DMS53 treated with DMSO at 0.1 percent for 48 hours (cell line): ENCODE results near the gene LRRC59.
"Not testable (repeated sequence)": the region's sequence is repeated elsewhere in the genome, so short reads cannot be mapped to it uniquely, and the experiment has no call there.

Experiments
- DNase-seq: peaks from one replicate; lab custom pipeline; 2025; ENCODE audit not compliant: unreplicated experiment; lab: John Stamatoyannopoulos, UW

LRRC59 gene

DNA sequence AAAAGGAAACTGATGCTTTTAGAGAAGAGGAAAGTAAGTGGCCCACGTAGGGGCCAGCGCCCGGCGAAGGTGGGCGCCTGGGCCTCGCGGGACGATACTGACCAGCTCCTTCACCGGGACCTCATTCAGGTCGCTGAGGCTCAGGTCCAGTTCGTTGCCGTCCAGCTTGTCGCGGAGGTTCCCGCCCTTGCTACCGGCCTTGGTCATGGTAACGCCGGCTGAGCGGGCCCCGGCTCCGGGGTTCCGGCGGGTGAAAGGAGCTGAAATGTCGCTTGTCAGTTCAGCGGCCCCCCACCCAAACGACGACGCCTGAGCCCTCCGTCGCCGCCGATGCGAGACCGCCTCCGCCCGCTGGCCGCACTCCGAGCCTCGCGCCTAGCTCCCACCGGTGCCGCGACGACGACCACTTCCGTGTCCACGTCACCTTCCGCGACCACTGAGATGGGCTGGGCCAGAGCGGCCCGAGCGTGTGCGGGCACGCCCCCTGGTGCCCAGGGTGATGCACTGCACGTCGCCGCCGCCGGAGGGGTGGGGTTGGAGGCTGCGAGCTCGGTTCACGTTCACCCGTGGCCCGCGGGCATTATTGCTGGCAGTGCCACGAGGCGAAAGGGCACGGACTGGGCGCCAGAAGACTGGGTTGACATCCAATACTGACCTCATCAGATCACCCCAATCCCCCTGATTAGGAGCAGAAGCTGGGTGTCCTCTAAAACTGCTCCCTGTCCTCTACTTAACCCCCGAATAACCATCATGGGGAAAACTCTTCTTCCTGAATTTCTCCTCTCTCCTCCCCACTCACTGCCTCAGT lies at the start of gene LRRC59:
LRRC59 (minus strand) TSS at position 413 of the 808 bp plus-strand sequence; CDS start at position 207, 206 bp downstream.
- DNase-seq = peak; percentile 53

- DNase-seq = no peak
Observed at GRCh38 chr17:50445730-50446325, 48.5 kb upstream of the LRRC59 start.

DNA sequence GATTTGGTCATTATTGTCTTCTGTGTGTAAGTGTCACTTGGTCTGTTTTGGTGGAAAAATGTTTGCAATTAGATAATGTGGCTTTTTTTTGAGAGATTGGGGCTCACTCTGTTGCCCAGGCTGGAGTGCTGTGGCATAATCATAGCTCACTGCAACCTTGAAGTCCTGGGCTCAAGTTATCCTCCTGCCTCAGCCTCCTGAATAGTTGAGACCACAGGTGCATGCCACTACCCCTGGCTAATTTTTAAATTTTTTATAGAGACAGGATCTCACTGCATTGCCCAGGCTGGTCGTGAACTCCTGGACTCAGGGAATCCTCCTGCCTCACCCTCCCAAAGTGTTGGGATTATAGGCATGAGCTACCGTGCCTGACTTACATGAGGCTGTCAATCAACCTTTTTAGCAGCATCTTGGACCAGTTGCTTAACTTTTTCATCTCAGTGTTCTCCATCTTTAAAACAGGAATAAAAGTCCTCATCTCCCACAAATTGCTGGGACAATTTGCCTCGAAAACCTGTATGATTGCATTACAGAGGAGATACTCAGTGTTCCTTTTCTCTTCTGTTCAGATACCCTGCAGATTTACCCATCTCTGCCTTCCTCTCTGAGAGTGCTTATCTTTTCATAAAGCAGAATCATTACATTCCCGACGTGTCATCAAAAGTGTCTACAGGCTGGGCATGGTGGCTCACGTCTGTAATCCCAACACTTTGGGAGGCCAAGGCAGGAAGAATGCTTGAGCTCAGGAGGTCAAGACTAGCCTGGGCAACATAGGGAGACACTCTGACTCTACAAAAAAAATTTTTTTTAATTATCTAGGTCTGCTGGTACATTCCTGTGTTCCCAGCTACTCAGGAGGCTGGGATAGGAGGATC lies 47.8 kb upstream of the LRRC59 start:
- no peak for DNase-seq

DNA sequence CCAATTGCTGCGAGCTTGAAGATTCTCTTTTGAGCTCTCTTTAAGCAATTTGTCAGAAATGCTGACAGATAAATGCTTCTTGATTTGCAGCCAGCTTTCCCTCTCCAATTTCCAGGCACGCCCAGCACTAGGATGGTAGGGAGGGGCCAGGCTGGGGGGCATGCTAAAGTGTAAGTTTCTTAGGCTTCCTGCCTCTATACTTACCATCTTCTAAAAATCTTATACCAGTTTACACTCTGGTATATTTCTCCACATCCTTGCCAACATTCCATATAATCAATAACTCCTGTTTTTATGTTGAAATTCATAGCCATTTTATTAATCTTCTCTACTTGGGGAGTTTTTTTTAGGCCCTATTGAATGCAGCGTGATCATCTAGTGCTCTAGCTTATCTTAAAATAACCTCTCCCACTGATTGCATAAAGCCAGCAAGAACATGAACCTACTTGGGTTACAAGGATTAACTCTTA lies 46.2 kb upstream of the LRRC59 start:
- no peak for DNase-seq

- no peak for DNase-seq
Observed at GRCh38 chr17:50440838-50441829, 43.8 kb upstream of the LRRC59 start.

DNA sequence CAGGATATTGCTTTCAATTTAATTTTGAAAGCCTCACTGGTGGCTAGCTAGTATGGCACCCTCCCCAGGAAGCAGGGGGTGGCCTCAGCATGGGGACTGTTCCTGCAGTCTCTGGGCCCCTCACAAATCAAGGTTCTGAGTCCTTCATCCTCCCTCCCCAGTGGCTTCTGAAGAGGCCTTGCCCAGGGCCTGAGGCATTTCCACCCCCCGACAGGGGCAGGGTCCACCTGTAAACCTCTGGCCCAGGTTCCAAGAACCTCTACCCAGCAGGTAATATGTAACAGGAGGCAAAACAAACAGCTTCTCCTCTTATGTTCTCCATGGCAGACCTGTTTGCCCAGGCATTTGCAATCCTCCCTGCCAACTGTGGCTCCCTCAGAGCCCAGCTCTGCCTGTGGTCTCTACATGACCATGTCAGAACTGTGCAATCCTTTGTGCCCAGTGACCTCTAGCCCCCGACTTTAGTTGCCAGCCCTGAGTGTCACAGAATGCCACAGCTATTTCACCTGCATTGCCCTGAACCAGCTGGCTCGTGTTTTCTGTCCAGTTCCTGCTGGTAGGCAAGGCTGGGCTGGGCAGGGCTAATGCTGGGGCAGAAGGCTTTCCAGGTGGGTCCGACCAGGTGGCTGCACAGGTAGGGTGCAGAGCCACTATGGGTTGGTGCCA lies 43.0 kb upstream of the LRRC59 start:
- DNase-seq = peak; percentile 91

- DNase-seq = peak; percentile 27
Observed at GRCh38 chr17:50439008-50439407, 41.7 kb upstream of the LRRC59 start.

DNA sequence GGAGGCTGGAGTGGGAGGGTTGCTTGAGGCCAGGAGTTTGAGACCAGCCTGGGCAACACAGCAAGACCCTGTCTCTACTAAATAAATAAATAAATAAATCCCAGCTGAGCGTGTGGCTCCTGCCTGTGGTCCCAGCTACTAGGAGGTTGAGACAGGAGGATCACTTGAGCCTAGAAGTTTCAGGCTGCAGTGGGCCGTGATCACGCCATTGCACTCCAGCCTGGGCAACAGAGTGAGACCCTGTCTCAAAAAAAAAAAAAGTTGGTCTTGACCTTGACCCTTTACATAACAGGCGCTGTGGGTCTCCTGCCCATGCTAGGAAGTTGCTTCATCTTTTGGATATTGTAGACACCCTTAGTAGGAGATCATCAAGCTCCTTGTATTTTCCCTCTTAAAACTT lies 40.1 kb upstream of the LRRC59 start:
- no peak for DNase-seq

DNA sequence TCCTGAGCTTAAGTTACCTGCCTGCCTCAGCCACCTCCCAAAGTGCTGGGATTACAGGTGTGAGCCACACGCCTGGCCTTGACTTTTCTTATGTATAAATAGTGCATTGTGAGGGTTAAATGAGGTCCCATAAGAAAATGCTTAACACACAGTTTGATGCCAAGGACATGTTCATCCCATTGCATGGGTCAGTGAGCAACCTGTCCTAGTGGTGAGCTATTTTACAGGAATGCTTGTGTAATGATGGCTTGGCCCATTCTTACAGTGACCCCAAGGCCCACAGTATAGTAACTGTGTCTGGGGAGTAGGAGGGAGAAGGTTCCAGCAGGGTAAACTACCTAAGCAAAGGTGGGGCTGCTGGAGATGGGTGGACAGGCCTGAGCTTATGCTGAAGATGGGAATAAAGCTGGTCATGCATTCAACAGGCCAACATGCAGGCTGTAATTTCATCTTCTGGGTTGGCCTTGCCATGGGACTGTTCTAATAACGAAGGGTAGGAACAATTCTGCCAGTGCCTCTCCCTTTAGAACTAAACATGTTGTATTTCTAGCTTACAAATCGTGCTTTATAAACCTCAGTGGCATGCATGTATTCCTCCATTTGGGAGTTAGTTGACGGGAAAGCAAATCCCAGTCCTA lies 34.9 kb upstream of the LRRC59 start:
- DNase-seq = no peak

DNA sequence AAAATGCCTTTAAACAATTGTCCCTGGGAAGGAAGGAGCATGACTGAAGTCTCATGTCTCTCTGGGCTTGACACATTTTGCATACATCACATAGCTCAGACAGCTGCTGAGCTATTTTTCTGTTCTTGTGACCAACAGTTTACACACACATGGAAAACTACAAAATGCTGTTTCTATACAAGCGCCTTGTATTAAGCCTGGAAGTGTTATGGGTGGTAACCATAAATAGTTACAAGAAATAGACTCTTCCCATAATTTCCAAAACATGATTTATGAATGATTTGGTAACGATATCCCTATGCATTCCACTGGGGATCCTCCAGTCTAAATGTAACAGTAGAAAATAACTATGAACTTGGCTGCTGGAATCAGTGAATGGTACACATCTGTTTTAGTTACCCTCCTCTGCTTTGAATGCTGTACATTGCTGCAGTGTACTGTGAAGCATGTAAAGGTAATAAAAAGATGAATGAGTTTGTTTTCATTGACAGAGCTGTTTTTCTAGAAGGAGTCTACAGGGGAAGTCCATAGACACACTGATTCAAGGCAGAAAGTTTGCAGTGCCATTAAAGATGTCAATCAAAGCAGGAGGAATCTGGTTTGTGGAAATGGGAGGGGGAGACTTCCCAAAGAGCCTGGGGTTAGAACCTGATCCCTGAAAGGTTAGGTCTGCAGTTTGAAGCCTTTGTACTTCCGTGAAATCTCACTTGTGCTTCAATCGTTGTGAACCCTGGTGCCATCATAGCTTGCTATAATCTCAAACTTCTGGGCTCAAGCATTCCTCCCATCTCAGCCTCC lies 33.7 kb upstream of the LRRC59 start:
- DNase-seq = no peak

DNA sequence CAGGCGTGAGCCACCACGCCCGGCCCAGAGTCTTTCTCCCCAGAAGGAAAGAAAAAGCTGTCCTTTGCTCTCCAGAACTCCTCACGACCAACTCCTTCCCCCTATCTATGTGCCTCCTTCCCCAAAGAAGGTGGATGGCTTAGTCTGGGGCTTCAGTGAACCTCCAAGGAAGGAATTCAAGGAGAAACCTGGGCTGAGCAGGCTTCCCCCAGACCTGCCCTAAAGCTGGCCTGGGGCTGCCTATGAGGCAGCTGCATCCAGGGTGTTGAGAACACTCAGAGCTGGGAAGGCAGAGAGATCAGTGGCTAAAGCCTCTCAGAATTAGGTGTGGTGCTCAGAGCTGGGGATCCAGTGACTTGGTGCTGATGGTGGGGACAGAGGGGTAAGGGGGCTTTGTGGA lies 32.5 kb upstream of the LRRC59 start:
- DNase-seq = no peak

DNA sequence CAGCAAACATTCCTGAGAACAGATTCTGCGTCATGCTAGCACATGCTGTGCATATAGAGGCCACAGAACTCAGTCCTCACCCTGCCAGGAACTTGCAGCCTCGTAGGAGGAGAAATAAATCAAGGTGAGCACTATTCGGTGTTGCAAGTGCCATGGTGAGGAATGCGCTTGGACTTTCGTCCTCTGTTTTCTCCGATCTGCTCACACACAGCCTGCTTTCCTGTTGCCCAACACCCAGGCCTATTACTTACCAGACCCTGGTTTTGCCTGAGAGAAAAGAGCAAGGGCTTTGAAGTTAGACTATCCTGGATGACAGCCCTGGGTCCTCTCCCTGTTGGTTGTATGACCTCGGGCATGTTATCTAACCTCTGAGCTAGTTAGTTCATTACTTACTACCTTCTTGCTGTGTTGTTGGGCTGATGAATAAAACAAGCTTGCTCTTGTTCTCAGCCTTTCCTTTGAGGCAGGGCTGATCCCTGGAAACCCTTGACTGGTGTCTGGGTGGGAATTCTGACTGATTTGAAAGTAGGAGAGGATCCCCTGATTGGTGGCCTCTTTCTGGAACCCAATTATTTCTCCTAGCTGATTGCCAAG lies 31.6 kb upstream of the LRRC59 start:
- DNase-seq = no peak

GRCh38 chr17:50428126-50428525 lies 30.8 kb upstream of the LRRC59 start:
- DNase-seq = not testable (repeated sequence)

- peak; percentile 37 for DNase-seq
Observed at GRCh38 chr17:50426814-50427787, 29.8 kb upstream of the LRRC59 start.

DNA sequence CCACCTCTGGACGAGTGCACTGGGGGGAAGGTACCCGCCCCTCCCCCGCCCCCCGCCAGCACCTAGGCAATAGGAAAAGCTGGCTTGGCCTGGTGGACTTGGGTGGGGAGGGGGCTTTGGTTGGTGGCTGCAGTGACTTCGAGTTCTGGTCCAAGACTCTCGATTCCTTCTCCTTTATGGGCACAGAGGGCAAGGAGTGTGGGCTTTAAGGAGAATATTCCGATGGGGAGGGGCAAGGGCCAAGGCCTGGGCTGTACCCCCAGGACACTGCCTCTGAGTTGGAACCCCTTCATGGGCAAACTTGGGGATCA lies 29.1 kb upstream of the LRRC59 start:
- no peak for DNase-seq

- no peak for DNase-seq
Observed at GRCh38 chr17:50425682-50426471, 28.6 kb upstream of the LRRC59 start, which contains the start of gene ACSF2. TSS of gene ACSF2 (plus strand) at chr17:50426218. CDS start at chr17:50426262, 44 bp downstream.
